ENCODE results near the gene IRX5.

The IRX5 gene

GRCh38 chr16:54923055-54923473 lies 7.6 kb upstream of the IRX5 start:
- TF ChIP-seq, protein P1, sequence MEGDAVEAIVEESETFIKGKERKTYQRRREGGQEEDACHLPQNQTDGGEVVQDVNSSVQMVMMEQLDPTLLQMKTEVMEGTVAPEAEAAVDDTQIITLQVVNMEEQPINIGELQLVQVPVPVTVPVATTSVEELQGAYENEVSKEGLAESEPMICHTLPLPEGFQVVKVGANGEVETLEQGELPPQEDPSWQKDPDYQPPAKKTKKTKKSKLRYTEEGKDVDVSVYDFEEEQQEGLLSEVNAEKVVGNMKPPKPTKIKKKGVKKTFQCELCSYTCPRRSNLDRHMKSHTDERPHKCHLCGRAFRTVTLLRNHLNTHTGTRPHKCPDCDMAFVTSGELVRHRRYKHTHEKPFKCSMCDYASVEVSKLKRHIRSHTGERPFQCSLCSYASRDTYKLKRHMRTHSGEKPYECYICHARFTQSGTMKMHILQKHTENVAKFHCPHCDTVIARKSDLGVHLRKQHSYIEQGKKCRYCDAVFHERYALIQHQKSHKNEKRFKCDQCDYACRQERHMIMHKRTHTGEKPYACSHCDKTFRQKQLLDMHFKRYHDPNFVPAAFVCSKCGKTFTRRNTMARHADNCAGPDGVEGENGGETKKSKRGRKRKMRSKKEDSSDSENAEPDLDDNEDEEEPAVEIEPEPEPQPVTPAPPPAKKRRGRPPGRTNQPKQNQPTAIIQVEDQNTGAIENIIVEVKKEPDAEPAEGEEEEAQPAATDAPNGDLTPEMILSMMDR (IDR thresholded peaks at IDR 0.05; ENCODE audit: insufficient read depth, low read depth, low read length, missing control alignments), result no peak
- DNase-seq (ENCODE audit: low read depth), result no peak
- no peak overlapping the region for H3K4me3 ChIP-seq (ENCODE audit: low read depth, low read length)

GRCh38 chr16:54923988-54924387 lies 6.7 kb upstream of the IRX5 start:
- TF ChIP-seq, protein P1 (IDR thresholded peaks at IDR 0.05; ENCODE audit: insufficient read depth, low read depth, low read length, missing control alignments), result no peak
- DNase-seq (ENCODE audit: low read depth), result no peak
- H3K4me3 ChIP-seq (ENCODE audit: low read depth, low read length), result no peak overlapping the region

GRCh38 chr16:54926166-54926838 lies 4.4 kb upstream of the IRX5 start:
- H3K4me3 ChIP-seq (ENCODE audit: low read depth, low read length), result no peak overlapping the region
- TF ChIP-seq, protein P1 (IDR thresholded peaks at IDR 0.05; ENCODE audit: insufficient read depth, low read depth, low read length, missing control alignments), result no peak
- no peak for DNase-seq (ENCODE audit: low read depth)

GRCh38 chr16:54927125-54928015 lies 3.3 kb upstream of the IRX5 start:
- no peak for DNase-seq (ENCODE audit: low read depth)
- TF ChIP-seq, protein P1 (IDR thresholded peaks at IDR 0.05; ENCODE audit: insufficient read depth, low read depth, low read length, missing control alignments), result no peak
- peak overlapping the region; percentile 23 for H3K4me3 ChIP-seq (ENCODE audit: low read depth, low read length)

DNA sequence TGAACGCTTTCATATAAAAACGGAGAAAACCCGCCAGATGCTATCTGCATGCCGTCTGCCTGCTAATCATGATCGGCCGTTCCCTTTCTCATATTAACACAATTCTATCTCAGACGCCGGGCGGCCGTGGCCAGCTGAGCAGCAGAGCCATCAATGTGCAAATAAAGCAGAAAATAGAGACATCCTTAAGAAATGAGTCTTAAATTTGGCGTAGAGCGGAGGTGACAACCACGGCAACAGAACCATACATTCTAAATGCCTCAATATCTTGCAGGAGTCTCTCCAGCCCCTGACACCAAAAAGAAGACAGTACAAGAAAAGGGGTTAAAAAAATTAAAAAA lies 2.7 kb upstream of the IRX5 start:
- TF ChIP-seq, protein P1 (IDR thresholded peaks at IDR 0.05; ENCODE audit: insufficient read depth, low read depth, low read length, missing control alignments), result no peak

DNA sequence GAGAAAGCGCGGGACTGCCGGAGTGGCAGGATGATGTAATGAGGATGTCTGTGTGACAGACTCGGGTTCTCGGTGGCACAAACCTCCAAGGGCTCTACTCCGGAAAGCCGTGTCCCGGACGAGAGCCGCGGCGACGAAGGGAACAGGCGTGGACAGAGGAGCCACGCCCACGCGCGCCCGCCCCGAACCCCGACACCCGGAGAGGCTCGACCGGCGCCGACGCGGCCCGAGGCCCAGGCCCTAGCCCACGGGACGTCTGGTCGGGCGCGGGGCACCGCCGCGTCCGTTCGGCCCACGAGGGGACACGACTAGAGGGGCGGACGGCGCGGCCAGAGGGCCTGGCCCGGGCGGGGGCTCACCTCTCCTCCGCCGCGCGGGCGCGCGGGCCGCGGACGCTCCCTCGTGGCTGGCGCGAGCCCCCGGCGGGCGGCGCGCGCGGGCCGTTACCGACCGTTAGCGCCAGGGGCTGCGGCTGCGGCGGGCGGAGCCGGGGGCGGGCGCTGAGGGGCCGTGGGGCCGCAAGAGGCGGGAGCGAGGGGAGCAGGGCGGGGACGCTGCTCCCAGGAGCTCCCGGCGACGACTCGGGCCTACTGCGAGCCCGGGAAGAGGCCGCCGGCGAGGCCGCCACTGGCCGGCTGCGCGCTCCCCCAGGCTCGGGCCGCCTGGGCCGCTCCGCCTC lies 2.1 kb upstream of the IRX5 start:
- DNase-seq (ENCODE audit: low read depth), result peak; percentile 51
- TF ChIP-seq, protein P1 (IDR thresholded peaks at IDR 0.05; ENCODE audit: insufficient read depth, low read depth, low read length, missing control alignments), result no peak
- H3K4me3 ChIP-seq (ENCODE audit: low read depth, low read length), result peak overlapping the region; percentile 20; the same call in 1 of the 2 replicates

More for the DNA sequence above, 2.7 kb upstream of the IRX5 start:
- DNase-seq (ENCODE audit: low read depth), result no peak
- peak overlapping the region; percentile 23 for H3K4me3 ChIP-seq (ENCODE audit: low read depth, low read length)

Data from GM12865 (cell line).